Fibroblast of lung (primary cell): ENCODE results near the gene SPCS3. TPM values are rescaled to one million over a fixed set of nuclear protein-coding genes. Genes with fewer than 3 reads are reported as not detected.

Source experiments
- polyA plus RNA-seq, 2 donors: library from polyadenylated mRNA; depleted of rRNA in 1 of 2; stranded (reverse) in 1 of 2; unstranded in 1 of 2; fragments of >200 nt; gene quantifications; 2 replicates each; pipeline ENCODE4 v1.2.1, GENCODE V29; 2011 to 2012; ENCODE audit warnings: missing spikeins in 1 of 2
- total RNA-seq: library from RNA; depleted of rRNA; stranded (reverse); fragments of >200 nt; gene quantifications from 2 replicates; pipeline ENCODE4 v1.2.1, GENCODE V29; 2014

Gene SPCS3
- total and polyA plus RNA-seq, 2 donors (not counting 1 experiment from before 2014, with no cell fraction given), result 72.3 to 84.3 TPM

Other genes starting within 250 kb of the SPCS3 start
- 0.26 and 0.66 TPM in 2 replicates for gene SPATA4, start 124.4 kb upstream of the SPCS3 start, total RNA-seq
- 0.09 and 0.14 TPM in 2 replicates for gene SPATA4, start 124.4 kb upstream of the SPCS3 start, polyA plus RNA-seq
- gene ASB5, start 50.7 kb upstream of the SPCS3 start, total RNA-seq, result 0.51 and 1.8 TPM in 2 replicates
- 0.30 and 1.0 TPM in 2 replicates for gene ASB5, start 50.7 kb upstream of the SPCS3 start, polyA plus RNA-seq